Testis (tissue), 3 donors: ENCODE data around the gene POLR2C. TPM values are rescaled to one million over a fixed set of nuclear protein-coding genes. Genes with fewer than 3 reads are reported as not detected.

Experiments used
- DNase-seq: peaks from one replicate; pipeline ENCODE4 v3.0.0-alpha.2; 2019
- H3K27ac ChIP-seq, 2 donors: fragments of 200-600 bp; sonication (generic); one replicate each; pipeline ENCODE4 v1.5.1; 2019
- H3K27me3 ChIP-seq: fragments of 200-600 bp; sonication (generic); one replicate; pipeline ENCODE4 v1.5.1; 2019
- H3K36me3 ChIP-seq: fragments of 200-600 bp; sonication (generic); one replicate; pipeline ENCODE4 v1.5.1; 2017; ENCODE audit warnings: low read depth; ENCODE audit errors: missing control alignments
- H3K4me1 ChIP-seq: fragments of 200-600 bp; sonication (generic); one replicate; pipeline ENCODE4 v1.5.1; 2019
- H3K4me3 ChIP-seq, 2 donors: fragments of 200-600 bp; sonication (generic); one replicate each; pipeline ENCODE4 v1.5.1; 2017 to 2019
- H3K9me3 ChIP-seq: fragments of 200-600 bp; sonication (generic); one replicate; pipeline ENCODE4 v1.5.1; 2017
- POLR2A ChIP-seq: fragments of 450-650 bp; IDR thresholded peaks from one replicate; pipeline ENCODE4 v1.6.1; 2017; ENCODE audit warnings: antibody characterized with exemption, mild to moderate bottlenecking, moderate library complexity
- WGBS, 2 donors: methylation state at CpG; one replicate each; pipeline ENCODE4 v1.1.5; 2018; 5-methylcytosine and 5-hydroxymethylcytosine counted together
- intact Hi-C: fragments of 100-400 bp; cut with DNase I; formaldehyde crosslinking; loops from one replicate; pipeline ENCODE4 v1.15.1; 2023; ENCODE audit warnings: low total_unique reads
- polyA plus RNA-seq: library from polyadenylated mRNA; stranded (reverse); fragments of 350-450 nt; fragmentation: Illumina TruSeq; extraction: RNeasy Lipid Tissue Mini Kit (QIAGEN cat#74804); gene quantifications from one replicate; pipeline ENCODE4 v1.2.3, GENCODE V29; 2014; ENCODE audit warnings: low read depth, low replicate concordance; ENCODE audit not compliant: insufficient read depth
- total RNA-seq, 2 donors: library from RNA; depleted of rRNA; stranded (reverse); fragments of >200 nt; gene quantifications; one replicate each; pipeline ENCODE4 v1.2.3, GENCODE V29; 2016
- TF ChIP-seq, protein P1 (sequence below), 3 experiments: fragments of 450-650 bp in 2 of 3; fragments of 200-600 bp in 1 of 3; sonication (generic) in 1 of 3; IDR thresholded peaks; one replicate each; pipeline ENCODE4 v1.5.1; 2016 to 2019; ENCODE audit warnings: antibody characterized with exemption in 3 of 3, mild to moderate bottlenecking in 2 of 3, moderate library complexity in 1 of 3

Gene POLR2C
- total and polyA plus RNA-seq, 3 donors from 2014 or later, result 65.0 to 102 (median 88.7) TPM

DNA sequence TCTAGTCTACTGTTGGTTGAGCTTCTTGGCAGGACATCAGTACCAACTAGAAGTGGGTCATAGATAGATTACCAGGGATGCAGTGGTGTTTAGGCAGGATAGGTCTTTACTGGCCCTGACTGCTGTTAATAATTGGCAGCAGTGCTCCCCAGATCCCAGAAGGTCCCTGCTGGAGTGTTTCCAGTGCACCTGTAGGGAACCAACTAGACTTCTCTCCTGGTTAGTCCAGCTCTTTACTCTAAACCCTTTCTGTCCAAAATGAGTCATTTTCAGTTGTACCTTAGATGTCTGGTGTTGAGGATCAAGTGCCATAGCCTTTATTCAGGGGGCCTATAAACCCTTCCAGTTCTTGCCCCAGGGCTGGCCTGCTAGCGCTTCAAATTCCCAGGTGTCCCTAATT, 8.7 kb downstream of the POLR2C start:
- no peaks in the 10 kb centered on the region for H3K36me3 ChIP-seq
- 92 to 100% methylated on average over 1 of the region's 1 CpG for WGBS, 2 donors
- no peak for DNase-seq
- peaks cover 8% of the 10 kb centered on the region for H3K4me1 ChIP-seq
- no peaks in the 10 kb centered on the region for H3K27me3 ChIP-seq
- no peaks in the 10 kb centered on the region for H3K9me3 ChIP-seq
- no peak overlapping the region for H3K4me3 ChIP-seq
- no peak for TF ChIP-seq POLR2A
- TF ChIP-seq, protein P1, sequence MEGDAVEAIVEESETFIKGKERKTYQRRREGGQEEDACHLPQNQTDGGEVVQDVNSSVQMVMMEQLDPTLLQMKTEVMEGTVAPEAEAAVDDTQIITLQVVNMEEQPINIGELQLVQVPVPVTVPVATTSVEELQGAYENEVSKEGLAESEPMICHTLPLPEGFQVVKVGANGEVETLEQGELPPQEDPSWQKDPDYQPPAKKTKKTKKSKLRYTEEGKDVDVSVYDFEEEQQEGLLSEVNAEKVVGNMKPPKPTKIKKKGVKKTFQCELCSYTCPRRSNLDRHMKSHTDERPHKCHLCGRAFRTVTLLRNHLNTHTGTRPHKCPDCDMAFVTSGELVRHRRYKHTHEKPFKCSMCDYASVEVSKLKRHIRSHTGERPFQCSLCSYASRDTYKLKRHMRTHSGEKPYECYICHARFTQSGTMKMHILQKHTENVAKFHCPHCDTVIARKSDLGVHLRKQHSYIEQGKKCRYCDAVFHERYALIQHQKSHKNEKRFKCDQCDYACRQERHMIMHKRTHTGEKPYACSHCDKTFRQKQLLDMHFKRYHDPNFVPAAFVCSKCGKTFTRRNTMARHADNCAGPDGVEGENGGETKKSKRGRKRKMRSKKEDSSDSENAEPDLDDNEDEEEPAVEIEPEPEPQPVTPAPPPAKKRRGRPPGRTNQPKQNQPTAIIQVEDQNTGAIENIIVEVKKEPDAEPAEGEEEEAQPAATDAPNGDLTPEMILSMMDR (IDR thresholded peaks at IDR 0.05), result no peak
- intact Hi-C loops, result no loop called here
- H3K27ac ChIP-seq, result peak overlapping the region in 1 of 2 donors; percentile 44

DNA sequence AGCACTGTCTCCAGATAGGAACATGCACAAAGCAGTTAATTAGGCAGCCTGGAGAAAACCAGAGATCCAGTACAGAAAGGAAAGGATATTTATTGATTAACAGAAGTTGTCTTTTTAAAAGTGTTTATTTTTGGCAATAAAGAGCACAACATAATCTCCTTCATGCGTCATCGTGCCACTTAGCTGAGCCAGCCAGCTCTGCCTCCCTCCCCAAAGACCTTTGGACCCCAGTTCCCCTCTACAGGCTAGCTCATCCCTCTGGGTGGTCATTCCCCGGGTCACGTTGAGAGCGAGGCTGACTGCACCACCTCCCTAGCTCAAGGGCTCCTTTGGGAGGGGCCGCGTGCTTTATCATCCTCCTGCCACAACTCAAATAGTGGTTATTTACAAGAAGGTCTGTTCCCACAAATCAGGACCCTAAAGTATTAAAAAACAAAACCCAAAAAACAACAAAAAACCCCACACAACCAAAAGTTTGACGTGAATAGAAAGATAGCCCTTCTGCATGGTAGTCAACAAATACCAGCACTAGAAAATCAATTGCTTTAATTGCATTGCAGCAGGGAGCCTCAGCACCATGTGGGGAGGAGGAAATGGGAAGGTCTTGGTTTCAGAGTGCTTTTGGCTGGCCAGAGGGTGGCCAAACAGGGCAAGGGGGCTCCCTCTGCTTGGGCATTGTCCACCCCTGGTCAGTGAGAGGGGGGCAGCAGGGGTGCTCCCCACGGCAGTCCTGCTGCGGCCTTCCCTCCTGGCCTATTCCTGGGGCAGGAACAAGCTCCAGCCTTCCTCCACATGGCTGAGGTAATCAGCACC, 9.6 kb downstream of the POLR2C start:
- no peak overlapping the region for H3K4me3 ChIP-seq
- TF ChIP-seq, protein P1 (IDR thresholded peaks at IDR 0.05), result no peak
- no peak for TF ChIP-seq POLR2A
- no peaks in the 10 kb centered on the region for H3K27me3 ChIP-seq
- no peaks in the 10 kb centered on the region for H3K9me3 ChIP-seq
- peaks cover 8% of the 10 kb centered on the region for H3K4me1 ChIP-seq
- intact Hi-C loops, result no loop called here
- no peak for DNase-seq
- 49 to 64% methylated on average over 10 of the region's 10 CpGs for WGBS, 2 donors
- no peak overlapping the region for H3K27ac ChIP-seq
- no peaks in the 10 kb centered on the region for H3K36me3 ChIP-seq

DNA sequence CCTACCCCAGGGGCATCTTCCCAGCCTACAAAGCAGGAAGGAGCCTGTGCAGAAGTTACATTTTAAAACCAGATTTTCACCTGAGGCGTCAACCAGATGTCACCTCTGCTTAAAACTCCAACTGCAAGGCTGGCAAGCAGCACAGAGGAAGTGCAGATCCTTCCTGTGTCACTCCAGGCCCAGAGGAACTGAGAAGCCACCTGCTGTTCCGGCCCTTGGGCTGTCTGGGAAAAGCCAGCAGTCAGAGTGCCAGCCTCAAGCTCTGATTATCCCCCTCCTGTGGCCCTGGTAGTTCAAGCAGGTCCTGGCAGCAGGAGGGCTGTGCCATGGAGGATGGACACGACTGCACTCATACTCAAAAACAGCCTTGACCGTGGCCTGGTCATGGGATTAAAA, 10.2 kb downstream of the POLR2C start:
- Histone ChIP-seq H3K36me3 (no peaks in the 10 kb centered on the region), H3K4me1 (peaks cover 8% of the 10 kb centered on the region), H3K9me3 (no peaks in the 10 kb centered on the region), H3K27me3 (no peaks in the 10 kb centered on the region), H3K27ac (no peak overlapping the region), H3K4me3 (no peak overlapping the region)
- TF ChIP-seq, protein P1 (IDR thresholded peaks at IDR 0.05), result no peak
- no peak for TF ChIP-seq POLR2A
- intact Hi-C loops, result no loop called here
- no peak for DNase-seq
- WGBS, 2 donors, result 54 to 55% methylated on average over 3 to 4 of the region's 4 CpGs

DNA sequence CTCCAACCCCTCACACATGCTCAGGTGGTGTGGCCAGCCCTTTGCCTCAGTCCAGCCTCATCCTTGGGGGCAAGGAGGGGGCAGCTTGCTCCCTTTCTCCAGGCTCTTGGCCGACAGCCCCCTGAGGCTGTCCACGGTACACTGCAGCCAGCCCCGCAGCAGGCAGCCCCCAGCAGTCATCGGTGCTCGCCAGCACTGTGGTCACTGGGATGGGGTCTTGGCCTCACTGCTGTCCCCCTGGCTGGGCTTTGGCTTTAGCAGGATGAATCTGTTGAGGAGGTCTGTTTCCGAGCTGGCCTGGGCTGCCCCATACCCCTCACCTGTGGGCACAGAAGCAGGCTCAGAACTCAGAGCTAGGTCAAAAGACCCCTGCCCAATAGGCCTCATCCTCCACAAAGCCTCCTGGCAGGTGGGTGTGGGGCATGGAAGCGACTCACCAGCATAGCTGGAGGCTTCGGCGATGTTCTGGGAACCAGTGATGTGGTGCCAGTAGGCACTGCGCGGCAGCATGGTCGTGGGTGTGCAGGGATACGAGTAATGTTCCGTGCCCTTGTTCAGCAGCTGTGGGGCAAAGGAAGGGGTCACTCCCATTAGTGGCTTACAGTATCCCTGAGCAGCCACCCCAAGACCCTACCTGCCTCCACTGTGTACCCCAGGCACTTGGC, 10.8 kb downstream of the POLR2C start:
- Histone ChIP-seq H3K36me3 (no peaks in the 10 kb centered on the region), H3K9me3 (no peaks in the 10 kb centered on the region), H3K27me3 (no peaks in the 10 kb centered on the region), H3K4me1 (peaks cover 13% of the 10 kb centered on the region), H3K4me3 (no peak overlapping the region), H3K27ac (no peak overlapping the region)
- WGBS, 2 donors, result 86 to 90% methylated on average over 2 to 14 of the region's 14 CpGs
- DNase-seq, result no peak
- intact Hi-C loops, result no loop called here
- TF ChIP-seq, protein P1 (IDR thresholded peaks at IDR 0.05), result no peak
- no peak for TF ChIP-seq POLR2A
